ENCODE measurements around the gene POLDIP2. TPM values are rescaled to one million over a fixed set of nuclear protein-coding genes. Genes with fewer than 3 reads are reported as not detected.

POLDIP2 gene
- total and polyA plus RNA-seq, 10 donors = 27.8 to 62.6 (median 47.6) TPM

DNA sequence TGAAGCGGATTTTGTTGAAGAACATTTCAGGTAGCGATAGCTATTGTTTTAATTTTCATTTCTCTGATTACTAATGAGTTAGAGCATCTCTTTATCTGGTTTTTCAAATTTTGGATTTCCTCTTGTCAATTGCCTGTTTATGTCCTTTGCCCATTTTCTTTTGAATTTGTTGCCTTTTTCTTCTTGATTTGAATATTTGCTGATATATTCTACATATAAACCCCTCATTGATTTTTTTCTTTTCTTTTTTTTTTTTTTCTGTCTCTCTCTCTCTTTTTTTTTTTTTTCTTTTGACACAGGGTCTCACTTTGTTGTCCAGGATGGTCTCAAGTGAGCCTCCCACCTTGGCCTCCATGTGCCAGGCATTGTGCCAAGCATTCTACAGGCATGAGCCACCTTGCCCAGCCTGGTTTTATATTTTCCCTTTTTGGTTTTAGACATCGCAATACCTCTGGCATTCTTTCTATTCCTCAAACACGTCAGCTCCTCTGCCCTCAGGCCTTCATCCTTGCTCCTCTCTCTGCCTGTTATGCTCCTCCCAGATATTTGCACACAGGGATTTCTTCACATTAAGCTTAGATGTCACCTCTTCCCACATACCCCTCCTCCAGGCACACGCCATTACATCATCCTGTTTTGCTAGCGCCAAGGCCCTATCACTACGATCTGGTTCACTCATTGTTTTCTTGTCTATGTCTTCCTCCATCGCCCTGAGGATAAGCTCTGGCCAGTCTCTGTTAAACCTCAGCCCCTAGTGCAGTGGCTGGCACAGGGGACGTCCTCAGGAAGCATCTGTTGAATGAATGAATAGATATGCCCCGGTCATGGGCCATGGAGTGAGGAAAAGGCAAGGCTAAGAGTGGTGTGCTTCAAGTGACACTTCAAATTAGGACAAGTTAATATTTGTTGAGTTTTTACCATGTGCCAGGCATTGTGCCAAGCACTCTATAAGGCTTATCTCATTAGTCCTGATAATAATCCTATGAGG lies 22.8 kb upstream of the POLDIP2 start:
- H3K27me3 ChIP-seq (replicated peaks in 1 of 7) = peaks cover 0 to 27% (median 0%) of the 10 kb centered on the region in 7 donors
- H3K4me1 ChIP-seq = peaks cover 10 to 39% (median 24%) of the 10 kb centered on the region in 6 donors
- no peak for TF ChIP-seq POLR2A (IDR thresholded peaks at IDR 0.05)
- peak in 1 of 3 donors; percentile 63 for TF ChIP-seq POLR2AphosphoS5 (IDR thresholded peaks at IDR 0.05)
- TF ChIP-seq, protein P1, sequence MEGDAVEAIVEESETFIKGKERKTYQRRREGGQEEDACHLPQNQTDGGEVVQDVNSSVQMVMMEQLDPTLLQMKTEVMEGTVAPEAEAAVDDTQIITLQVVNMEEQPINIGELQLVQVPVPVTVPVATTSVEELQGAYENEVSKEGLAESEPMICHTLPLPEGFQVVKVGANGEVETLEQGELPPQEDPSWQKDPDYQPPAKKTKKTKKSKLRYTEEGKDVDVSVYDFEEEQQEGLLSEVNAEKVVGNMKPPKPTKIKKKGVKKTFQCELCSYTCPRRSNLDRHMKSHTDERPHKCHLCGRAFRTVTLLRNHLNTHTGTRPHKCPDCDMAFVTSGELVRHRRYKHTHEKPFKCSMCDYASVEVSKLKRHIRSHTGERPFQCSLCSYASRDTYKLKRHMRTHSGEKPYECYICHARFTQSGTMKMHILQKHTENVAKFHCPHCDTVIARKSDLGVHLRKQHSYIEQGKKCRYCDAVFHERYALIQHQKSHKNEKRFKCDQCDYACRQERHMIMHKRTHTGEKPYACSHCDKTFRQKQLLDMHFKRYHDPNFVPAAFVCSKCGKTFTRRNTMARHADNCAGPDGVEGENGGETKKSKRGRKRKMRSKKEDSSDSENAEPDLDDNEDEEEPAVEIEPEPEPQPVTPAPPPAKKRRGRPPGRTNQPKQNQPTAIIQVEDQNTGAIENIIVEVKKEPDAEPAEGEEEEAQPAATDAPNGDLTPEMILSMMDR (IDR thresholded peaks at IDR 0.05 in 8 of 11, conservative IDR thresholded peaks at IDR 0.05 in 3 of 11) = no peak
- no peak overlapping the region for H3K4me3 ChIP-seq
- WGBS, 5 donors = 53 to 65% (median 60%) methylated on average over 10 of the region's 10 CpGs
- peaks cover 0 to 7% (median 0%) of the 10 kb centered on the region in 6 donors for H3K36me3 ChIP-seq
- H3K27ac ChIP-seq = no peak overlapping the region
- H3K9me3 ChIP-seq = no peaks in the 10 kb centered on the region
- DNase-seq = no peak
- intact Hi-C loops (cut with DNase I; ENCODE audit: low total_unique reads) = no loop called here

DNA sequence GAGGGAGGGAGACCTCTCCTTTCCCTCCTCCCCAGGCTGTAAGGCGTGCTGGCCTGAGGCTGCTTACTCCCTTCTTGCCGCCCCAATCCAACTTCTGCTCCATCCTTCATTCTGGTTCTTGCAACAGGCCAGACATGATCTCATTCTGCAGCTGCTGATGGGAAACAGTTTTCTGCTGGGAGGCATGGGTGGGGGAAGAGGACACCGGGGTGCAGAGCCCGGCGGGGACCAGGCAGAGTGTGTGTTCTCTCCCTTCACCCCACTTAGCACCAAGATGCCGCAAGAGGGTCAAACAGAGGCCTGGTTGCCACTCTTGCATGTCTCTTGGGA lies 15.6 kb upstream of the POLDIP2 start:
- H3K27me3 ChIP-seq (replicated peaks in 1 of 7) = peaks cover 0 to 18% (median 0%) of the 10 kb centered on the region in 7 donors
- DNase-seq = no peak
- H3K9me3 ChIP-seq = no peaks in the 10 kb centered on the region
- WGBS, 5 donors = 88 to 97% (median 92%) methylated on average over 6 of the region's 6 CpGs
- H3K36me3 ChIP-seq = peaks cover 0 to 5% (median 0%) of the 10 kb centered on the region in 6 donors
- intact Hi-C loops (cut with DNase I; ENCODE audit: low total_unique reads) = no loop called here
- H3K27ac ChIP-seq = no peak overlapping the region
- H3K4me3 ChIP-seq = peak overlapping the region in 2 of 8 donors; percentile 75 to 88
- TF ChIP-seq, protein P1 (IDR thresholded peaks at IDR 0.05 in 8 of 11, conservative IDR thresholded peaks at IDR 0.05 in 3 of 11) = no peak
- no peak for TF ChIP-seq POLR2AphosphoS5 (IDR thresholded peaks at IDR 0.05)
- no peak for TF ChIP-seq POLR2A (IDR thresholded peaks at IDR 0.05)
- peaks cover 10 to 44% (median 29%) of the 10 kb centered on the region in 6 donors for H3K4me1 ChIP-seq

DNA sequence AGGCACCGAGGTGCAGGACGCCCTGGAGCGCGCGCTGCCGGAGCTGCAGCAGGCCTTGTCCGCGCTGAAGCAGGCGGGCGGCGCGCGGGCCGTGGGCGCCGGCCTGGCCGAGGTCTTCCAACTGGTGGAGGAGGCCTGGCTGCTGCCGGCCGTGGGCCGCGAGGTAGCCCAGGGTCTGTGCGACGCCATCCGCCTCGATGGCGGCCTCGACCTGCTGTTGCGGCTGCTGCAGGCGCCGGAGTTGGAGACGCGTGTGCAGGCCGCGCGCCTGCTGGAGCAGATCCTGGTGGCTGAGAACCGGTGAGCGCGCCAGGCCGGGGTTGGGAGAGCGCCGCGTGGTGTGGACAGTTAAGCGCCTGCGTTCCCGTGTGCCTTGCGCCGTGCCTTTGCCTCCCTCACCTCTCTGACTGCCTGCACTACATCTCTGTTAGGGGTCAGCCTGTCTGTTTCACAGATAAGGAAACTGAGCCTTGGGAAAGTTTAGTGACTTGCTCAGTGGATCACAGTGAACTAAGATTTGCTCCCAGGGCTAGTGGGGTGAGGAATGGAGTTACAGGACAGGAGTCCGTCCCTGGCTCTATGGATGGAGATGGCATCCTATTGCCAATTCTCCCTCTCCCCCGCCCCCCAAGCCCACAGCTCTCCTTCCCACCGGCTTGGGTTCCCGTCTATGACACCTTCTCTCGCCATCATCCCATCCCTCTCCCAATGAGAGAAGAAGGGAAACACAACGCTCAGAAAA lies 15.0 kb upstream of the POLDIP2 start:
- peaks cover 10 to 44% (median 29%) of the 10 kb centered on the region in 6 donors for H3K4me1 ChIP-seq
- H3K27me3 ChIP-seq (replicated peaks in 1 of 7) = peaks cover 0 to 18% (median 0%) of the 10 kb centered on the region in 7 donors
- intact Hi-C loops (cut with DNase I; ENCODE audit: low total_unique reads) = no loop called here
- H3K9me3 ChIP-seq = no peaks in the 10 kb centered on the region
- peak overlapping the region in 7 of 8 donors; percentile 63 to 86 (median 75) for H3K27ac ChIP-seq
- TF ChIP-seq POLR2AphosphoS5 (IDR thresholded peaks at IDR 0.05) (peak in 1 of 3 donors; percentile 43), POLR2A (IDR thresholded peaks at IDR 0.05) (no peak)
- DNase-seq = peak; percentile 79
- H3K4me3 ChIP-seq = peak overlapping the region; percentile 50 to 88 (median 68)
- no peaks in the 10 kb centered on the region for H3K36me3 ChIP-seq
- WGBS, 5 donors = 7 to 34% (median 11%) methylated on average over 11 to 53 of the region's 53 CpGs

DNA sequence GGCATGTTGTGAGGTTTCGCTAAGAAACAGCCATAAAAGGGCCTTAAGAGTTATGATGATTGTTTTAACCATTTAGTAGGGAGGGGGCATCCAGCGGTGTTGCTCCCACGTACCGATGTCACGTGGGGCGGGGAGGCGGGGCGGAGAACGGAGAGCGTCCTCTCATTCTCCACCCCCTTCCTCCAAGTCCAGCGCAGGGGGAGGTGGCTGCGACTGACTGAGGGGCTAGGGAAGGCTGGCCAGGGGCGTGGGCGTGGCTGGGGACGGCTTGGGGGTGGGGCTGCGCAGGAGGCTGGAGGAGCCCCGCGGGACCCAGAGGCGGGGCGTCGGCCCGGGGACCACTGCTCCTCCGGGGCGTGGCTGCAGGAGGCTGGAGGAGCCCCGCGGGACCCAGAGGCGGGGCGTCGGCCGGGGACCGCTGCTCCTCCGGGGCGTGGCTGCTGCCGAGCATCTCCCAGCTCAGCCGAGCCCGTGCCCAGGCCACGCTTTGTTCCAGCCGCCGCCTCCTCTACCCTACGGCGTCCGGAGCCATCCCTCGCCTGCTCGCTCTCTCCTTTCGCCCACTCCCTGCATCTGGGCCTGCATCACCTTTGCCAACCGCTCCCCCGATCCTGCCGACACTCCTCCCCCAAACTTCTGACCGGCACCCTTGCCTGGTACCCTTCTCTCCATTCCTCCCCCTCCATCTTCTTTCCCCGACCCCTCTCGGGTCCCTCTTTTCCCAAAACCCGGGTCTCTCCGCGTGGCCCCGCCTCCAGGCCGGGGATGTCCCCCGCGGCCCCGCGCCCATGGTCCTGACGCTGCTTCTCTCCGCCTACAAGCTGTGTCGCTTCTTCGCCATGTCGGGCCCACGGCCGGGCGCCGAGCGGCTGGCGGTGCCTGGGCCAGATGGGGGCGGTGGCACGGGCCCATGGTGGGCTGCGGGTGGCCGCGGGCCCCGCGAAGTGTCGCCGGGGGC lies 14.2 kb upstream of the POLDIP2 start, which contains the start of gene SARM1:
SARM1 (plus strand) TSS at position 450 of the 958 bp plus-strand sequence; CDS start at position 789, 339 bp downstream.
- peak; percentile 59 to 67 (median 59) for TF ChIP-seq POLR2AphosphoS5 (IDR thresholded peaks at IDR 0.05)
- TF ChIP-seq POLR2A (IDR thresholded peaks at IDR 0.05) = no peak
- Histone ChIP-seq H3K27me3 (replicated peaks in 1 of 7) (peaks cover 0 to 18% (median 0%) of the 10 kb centered on the region in 7 donors), H3K4me1 (peaks cover 10 to 44% (median 29%) of the 10 kb centered on the region in 6 donors), H3K36me3 (no peaks in the 10 kb centered on the region), H3K27ac (peak within 1 kb of the TSS; percentile 8 to 86 (median 72)), H3K4me3 (peak within 1 kb of the TSS; percentile 50 to 88 (median 68)), H3K9me3 (no peaks in the 10 kb centered on the region)
- DNase-seq = peak; percentile 96
- 0 to 1% (median 0%) methylated on average over 53 to 80 of the region's 80 CpGs for WGBS, 5 donors
- intact Hi-C loops (cut with DNase I; ENCODE audit: low total_unique reads) = no loop called here

Data from spleen (tissue), 11 donors.